Sigmoid colon (tissue), 4 donors: Measurements from ENCODE around the gene FHAD1.

ENCODE experiments used
- CTCF ChIP-seq, 4 experiments: fragments of 450-650 bp in 3 of 4; fragments of 200-600 bp in 1 of 4; IDR thresholded peaks; one replicate each; pipeline ENCODE4 v1.5.1; 2016 to 2019; ENCODE audit warnings: antibody characterized with exemption in 4 of 4, mild to moderate bottlenecking in 3 of 4, moderate library complexity in 2 of 4
- EP300 ChIP-seq, 4 donors: sonication (generic); formaldehyde crosslinking; IDR thresholded peaks; one replicate each; pipeline ENCODE4 v1.6.1; 2017; ENCODE audit warnings: antibody characterized with exemption in 4 of 4
- POLR2A ChIP-seq, 2 donors: fragments of 450-650 bp; IDR thresholded peaks; one replicate each; pipeline ENCODE4 v1.6.1; 2016; ENCODE audit warnings: antibody characterized with exemption in 2 of 2, mild to moderate bottlenecking in 2 of 2, moderate library complexity in 2 of 2
- POLR2AphosphoS5 ChIP-seq, 4 donors: sonication (generic); formaldehyde crosslinking; IDR thresholded peaks; one replicate each; pipeline ENCODE4 v1.6.1; 2017; ENCODE audit warnings: antibody characterized with exemption in 4 of 4

- TF ChIP-seq CTCF (IDR thresholded peaks at IDR 0.05): no peak
- TF ChIP-seq POLR2A (IDR thresholded peaks at IDR 0.05): no peak
- no peak for TF ChIP-seq POLR2AphosphoS5 (IDR thresholded peaks at IDR 0.05)
- TF ChIP-seq EP300 (IDR thresholded peaks at IDR 0.05): no peak
Observed at GRCh38 chr1:15399710-15400109, 152.7 kb downstream of the FHAD1 start.
